ENCODE results near the gene SUPT5H.

SUPT5H gene

GRCh38 chr19:39480337-39481228, 35.2 kb downstream of the SUPT5H start, which contains the start of gene TIMM50:
Gene TIMM50, plus strand, starts transcription at chr19:39480838. Its CDS starts 16 bp downstream, at chr19:39480854.
- peak; percentile 91 for DNase-seq (ENCODE audit: low read depth, low spot score)
- H3K4me3 ChIP-seq (ENCODE audit: low read length) = peak within 1 kb of the TSS; percentile 98

DNA sequence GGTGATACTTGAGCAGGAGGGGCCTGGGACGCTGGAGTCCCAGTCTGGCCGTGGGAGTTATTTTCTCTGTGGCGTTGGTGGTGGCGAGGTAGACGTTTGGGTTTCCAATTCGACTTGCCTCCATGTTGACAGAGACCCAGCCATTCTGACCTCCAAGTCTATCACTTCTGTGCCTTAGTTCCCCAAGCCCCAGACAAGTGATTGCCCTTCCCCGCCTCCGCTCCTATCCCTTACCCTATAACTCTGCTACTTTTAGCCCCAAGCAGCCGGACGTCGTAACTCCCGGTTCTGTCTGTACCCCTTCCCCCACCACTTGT, 35.8 kb downstream of the SUPT5H start:
- peak overlapping the region; percentile 98 for H3K4me3 ChIP-seq (ENCODE audit: low read length)
- no peak for DNase-seq (ENCODE audit: low read depth, low spot score)

GRCh38 chr19:39481676-39482075, 36.3 kb downstream of the SUPT5H start:
- H3K4me3 ChIP-seq (ENCODE audit: low read length) = peak overlapping the region; percentile 98
- no peak for DNase-seq (ENCODE audit: low read depth, low spot score)

DNA sequence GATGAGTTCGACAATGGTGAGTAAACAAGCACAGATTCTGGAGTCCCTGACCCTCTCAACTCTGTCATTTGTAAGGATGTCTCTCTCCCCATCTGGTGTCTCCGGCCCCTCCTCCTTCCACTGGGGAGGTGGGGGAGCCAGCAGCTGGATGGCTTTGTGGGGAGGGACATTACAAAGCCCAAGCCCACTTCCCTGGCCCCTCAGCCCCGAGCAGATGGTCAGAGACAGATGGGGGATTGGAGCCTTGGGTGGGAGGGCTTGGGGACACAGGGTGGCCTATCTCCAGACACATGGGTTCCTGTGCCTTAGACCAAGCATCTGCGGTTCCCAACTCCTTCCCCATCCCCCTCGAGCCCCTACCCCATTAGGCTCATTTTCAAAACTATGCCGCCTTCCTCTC, 37.8 kb downstream of the SUPT5H start:
- DNase-seq (ENCODE audit: low read depth, low spot score) = no peak
- H3K4me3 ChIP-seq (ENCODE audit: low read length) = no peak overlapping the region

DNA sequence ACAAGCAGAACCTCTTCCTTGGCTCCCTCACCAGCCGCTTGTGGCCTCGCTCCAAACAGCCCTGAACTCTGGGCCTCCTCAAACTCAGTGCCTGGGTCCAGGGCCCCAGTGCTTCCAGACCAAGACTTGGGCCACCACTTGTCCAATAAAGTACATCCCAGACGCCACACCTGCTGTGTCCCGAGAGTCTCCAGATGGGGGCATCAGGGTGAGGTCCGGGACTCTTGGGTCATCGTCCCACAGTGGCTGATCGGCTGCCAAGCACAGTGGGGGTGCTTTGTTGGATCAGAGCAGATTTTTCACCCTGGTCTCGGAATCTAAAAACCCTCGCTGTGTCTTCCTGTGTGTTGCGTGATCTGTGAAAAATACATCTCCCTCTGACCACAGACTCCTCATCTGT, 44.4 kb downstream of the SUPT5H start:
- DNase-seq (ENCODE audit: low read depth, low spot score) = no peak
- no peak overlapping the region for H3K4me3 ChIP-seq (ENCODE audit: low read length)

- no peak overlapping the region for H3K4me3 ChIP-seq (ENCODE audit: low read length)
- no peak for DNase-seq (ENCODE audit: low read depth, low spot score)
Measured at GRCh38 chr19:39492225-39492624, 46.8 kb downstream of the SUPT5H start.

GRCh38 chr19:39492788-39493187, 47.4 kb downstream of the SUPT5H start:
- DNase-seq (ENCODE audit: low read depth, low spot score) = no peak
- no peak overlapping the region for H3K4me3 ChIP-seq (ENCODE audit: low read length)

- no peak overlapping the region for H3K4me3 ChIP-seq (ENCODE audit: low read length)
- no peak for DNase-seq (ENCODE audit: low read depth, low spot score)
Measured at GRCh38 chr19:39494661-39495060, 49.3 kb downstream of the SUPT5H start.

GRCh38 chr19:39496063-39496462, 50.7 kb downstream of the SUPT5H start:
- H3K4me3 ChIP-seq (ENCODE audit: low read length) = no peak overlapping the region
- DNase-seq (ENCODE audit: low read depth, low spot score) = no peak

GRCh38 chr19:39497701-39497995, 52.3 kb downstream of the SUPT5H start:
- DNase-seq (ENCODE audit: low read depth, low spot score) = no peak
- peak overlapping the region; percentile 23 for H3K4me3 ChIP-seq (ENCODE audit: low read length)

DNA sequence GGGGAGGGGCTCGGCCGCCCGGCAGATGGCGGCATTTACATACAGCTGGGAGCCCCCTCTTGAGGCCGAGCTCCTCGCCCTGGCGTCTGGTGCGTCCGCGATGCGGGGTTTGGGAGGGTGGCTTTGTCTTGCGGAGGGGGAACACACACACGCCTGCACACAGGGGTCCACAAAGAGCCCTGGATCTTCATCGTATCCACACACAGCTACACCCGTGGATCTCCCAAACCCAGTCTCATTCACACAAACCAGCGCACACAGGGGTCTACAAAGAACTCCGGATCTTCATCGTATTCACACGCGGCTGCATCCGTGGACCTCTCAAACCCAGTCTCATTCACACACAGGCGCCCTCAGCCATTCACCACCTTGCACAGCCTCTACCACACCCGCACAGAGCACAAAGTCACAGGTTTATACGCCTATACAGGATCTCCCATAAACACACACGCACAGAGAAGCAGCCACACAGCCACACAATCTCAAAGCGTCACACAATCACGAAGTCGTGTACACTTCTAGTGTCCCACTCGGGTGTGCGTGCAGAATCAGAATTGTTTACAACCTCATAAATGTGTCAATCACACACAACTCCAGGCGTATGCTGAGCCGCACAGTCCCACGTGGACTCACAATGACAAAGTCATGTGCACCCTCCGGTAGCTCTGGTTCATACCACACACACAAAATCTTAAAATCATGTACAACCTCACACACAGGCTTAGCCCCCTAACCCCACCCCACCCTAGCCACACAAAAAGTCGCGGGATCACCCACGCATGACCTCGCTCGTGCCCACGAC, 52.8 kb downstream of the SUPT5H start:
- no peak for DNase-seq (ENCODE audit: low read depth, low spot score)
- peak overlapping the region; percentile 23 for H3K4me3 ChIP-seq (ENCODE audit: low read length)

DNA sequence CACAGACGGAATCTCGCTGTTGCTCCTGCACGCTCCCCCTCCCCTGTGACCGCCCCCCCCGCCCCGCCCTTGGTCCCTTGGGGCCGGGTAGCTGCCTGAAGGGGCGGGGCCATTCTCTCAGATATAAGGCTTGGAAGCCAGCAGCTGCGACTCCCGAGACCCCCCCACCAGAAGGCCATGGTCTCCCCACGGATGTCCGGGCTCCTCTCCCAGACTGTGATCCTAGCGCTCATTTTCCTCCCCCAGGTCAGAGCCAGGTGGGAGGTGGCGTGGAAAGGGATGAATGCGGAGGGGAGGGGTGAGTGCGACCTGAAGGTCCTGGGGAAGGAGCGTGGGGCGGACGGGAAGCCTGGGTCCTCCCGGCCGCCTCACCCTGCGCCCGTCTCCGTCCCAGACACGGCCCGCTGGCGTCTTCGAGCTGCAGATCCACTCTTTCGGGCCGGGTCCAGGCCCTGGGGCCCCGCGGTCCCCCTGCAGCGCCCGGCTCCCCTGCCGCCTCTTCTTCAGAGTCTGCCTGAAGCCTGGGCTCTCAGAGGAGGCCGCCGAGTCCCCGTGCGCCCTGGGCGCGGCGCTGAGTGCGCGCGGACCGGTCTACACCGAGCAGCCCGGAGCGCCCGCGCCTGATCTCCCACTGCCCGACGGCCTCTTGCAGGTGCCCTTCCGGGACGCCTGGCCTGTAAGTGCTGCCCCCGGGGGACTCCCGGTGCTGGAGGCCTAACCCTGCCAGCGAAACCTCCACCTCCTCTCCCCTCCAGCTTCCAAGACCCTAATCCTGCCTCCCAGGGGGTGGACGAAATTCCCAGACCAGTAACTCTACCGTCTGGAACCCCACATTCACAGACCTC, 53.6 kb downstream of the SUPT5H start, which contains the start of gene DLL3:
Gene DLL3 (plus strand): TSS at position 150 of the 845 bp plus-strand sequence. CDS start 28 bp downstream, at position 178.
- H3K4me3 ChIP-seq (ENCODE audit: low read length) = peak within 1 kb of the TSS; percentile 23
- no peak for DNase-seq (ENCODE audit: low read depth, low spot score)

DNA sequence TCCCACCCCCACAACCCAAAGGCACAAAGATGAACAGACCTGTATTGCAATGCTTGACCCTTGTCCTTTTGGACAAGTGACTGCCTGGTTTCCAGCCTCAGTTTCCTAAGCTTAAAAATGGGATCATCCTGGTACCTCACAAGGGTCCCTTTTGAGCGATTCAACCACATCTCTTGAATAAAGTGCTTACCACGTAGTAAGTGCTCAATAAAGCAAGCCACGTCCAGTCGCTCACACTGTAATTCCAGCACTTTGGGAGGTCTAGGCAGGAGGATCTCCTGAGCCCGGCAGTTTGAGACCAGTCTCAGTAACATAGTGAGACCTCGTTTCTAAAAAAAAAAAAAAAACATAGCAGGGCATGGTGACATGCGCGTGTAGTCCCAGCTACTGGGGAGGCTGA, 54.5 kb downstream of the SUPT5H start:
- H3K4me3 ChIP-seq (ENCODE audit: low read length) = no peak overlapping the region
- DNase-seq (ENCODE audit: low read depth, low spot score) = no peak

DNA sequence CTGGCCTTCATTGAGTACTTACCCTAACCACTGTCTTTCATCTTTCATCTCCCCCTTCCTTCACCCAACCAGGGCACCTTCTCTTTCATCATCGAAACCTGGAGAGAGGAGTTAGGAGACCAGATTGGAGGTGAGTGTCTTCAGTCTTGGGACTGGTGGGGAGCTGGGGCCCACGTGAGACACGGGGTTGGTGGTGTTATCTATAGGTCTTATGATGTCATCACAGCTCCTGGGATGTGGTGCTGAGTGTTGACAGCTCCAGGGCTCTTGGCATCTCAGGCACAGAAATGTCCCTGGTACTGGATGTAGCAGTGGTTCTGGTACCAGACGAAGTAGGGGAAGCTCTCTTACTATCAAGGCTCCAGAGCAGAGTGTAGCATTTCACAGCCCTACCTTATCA, 55.2 kb downstream of the SUPT5H start:
- H3K4me3 ChIP-seq (ENCODE audit: low read length) = no peak overlapping the region
- no peak for DNase-seq (ENCODE audit: low read depth, low spot score)

DNA sequence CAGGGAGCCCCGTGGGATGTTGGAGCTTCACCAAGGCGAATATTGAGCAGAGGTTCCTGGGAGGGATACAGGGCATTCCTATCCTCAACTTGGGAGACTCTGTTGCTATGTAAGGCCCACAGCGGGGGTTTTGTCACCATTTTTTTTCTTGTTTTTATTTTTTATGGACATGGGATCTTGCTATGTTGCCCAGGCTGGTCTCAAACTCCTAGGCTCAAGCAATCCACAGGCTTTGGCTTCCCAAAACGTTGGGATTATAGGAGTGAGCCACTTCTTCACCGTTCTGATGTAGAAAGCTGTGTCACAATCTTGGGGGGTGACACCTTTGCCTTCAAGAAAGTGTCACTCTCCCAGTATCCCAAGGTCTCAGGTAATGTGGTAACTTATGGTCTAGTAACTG, 56.0 kb downstream of the SUPT5H start:
- DNase-seq (ENCODE audit: low read depth, low spot score) = no peak
- no peak overlapping the region for H3K4me3 ChIP-seq (ENCODE audit: low read length)

DNA sequence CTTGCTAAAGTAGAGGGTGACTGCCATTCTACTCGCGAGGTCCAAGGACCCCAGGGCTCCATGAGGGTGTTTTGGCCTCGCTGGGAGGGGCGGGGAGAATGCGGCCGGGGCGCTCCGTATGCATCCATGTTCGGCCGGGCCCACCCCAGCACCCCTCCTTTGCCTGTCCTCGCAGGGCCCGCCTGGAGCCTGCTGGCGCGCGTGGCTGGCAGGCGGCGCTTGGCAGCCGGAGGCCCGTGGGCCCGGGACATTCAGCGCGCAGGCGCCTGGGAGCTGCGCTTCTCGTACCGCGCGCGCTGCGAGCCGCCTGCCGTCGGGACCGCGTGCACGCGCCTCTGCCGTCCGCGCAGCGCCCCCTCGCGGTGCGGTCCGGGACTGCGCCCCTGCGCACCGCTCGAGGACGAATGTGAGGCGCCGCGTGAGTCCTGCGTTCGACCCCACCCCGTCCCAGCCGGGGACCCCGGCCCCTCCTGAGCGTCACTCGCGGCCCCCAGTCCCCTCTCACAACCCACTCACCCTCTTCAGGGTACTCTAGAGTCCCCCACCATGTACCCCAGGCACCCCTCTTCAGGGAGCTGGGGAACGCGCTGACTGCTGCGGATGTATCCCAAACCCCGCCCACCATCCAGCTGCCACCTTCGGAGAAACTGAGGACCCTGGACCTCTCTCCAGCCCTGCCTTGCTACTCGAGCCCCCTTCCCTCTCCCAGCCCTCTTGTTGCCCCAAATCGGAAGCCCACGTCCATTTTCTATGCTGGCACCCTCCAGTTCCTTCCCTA, 57.4 kb downstream of the SUPT5H start:
- DNase-seq (ENCODE audit: low read depth, low spot score) = peak; percentile 75
- H3K4me3 ChIP-seq (ENCODE audit: low read length) = peak overlapping the region; percentile 22

GRCh38 chr19:39506598-39506943, 61.2 kb downstream of the SUPT5H start:
- H3K4me3 ChIP-seq (ENCODE audit: low read length) = no peak overlapping the region

DNA sequence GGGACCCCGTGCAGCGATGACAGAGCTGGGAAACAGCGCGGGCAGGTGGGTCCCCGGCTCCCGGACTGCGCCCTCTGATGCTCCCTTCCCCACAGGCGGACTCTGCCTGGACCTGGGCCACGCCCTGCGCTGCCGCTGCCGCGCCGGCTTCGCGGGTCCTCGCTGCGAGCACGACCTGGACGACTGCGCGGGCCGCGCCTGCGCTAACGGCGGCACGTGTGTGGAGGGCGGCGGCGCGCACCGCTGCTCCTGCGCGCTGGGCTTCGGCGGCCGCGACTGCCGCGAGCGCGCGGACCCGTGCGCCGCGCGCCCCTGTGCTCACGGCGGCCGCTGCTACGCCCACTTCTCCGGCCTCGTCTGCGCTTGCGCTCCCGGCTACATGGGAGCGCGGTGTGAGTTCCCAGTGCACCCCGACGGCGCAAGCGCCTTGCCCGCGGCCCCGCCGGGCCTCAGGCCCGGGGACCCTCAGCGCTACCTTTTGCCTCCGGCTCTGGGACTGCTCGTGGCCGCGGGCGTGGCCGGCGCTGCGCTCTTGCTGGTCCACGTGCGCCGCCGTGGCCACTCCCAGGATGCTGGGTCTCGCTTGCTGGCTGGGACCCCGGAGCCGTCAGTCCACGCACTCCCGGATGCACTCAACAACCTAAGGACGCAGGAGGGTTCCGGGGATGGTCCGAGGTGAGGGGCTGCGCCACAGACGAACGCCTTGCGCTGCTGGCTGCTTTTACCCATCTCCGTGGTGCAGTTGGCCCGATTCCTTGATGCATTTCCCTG, 61.7 kb downstream of the SUPT5H start:
- peak overlapping the region; percentile 56 for H3K4me3 ChIP-seq (ENCODE audit: low read length)
- peak; percentile 43 for DNase-seq (ENCODE audit: low read depth, low spot score)

More at GRCh38 chr19:39506598-39506943, 61.2 kb downstream of the SUPT5H start:
- DNase-seq (ENCODE audit: low read depth, low spot score) = no peak

Data from Jurkat, Clone E6-1 (cell line).